NT2/D1 (cell line): ENCODE measurements around the gene MORN1.

Experiments used
- SUZ12 ChIP-seq: IDR thresholded peaks from 2 replicates; pipeline ENCODE4 v1.6.1; 2011; ENCODE audit not compliant: insufficient read length, insufficient read depth; ENCODE audit errors: extremely low read depth
- ZNF274 ChIP-seq: IDR thresholded peaks from 2 replicates; pipeline ENCODE4 v1.6.1; 2011; ENCODE audit warnings: mild to moderate bottlenecking, low read depth, low read length

DNA sequence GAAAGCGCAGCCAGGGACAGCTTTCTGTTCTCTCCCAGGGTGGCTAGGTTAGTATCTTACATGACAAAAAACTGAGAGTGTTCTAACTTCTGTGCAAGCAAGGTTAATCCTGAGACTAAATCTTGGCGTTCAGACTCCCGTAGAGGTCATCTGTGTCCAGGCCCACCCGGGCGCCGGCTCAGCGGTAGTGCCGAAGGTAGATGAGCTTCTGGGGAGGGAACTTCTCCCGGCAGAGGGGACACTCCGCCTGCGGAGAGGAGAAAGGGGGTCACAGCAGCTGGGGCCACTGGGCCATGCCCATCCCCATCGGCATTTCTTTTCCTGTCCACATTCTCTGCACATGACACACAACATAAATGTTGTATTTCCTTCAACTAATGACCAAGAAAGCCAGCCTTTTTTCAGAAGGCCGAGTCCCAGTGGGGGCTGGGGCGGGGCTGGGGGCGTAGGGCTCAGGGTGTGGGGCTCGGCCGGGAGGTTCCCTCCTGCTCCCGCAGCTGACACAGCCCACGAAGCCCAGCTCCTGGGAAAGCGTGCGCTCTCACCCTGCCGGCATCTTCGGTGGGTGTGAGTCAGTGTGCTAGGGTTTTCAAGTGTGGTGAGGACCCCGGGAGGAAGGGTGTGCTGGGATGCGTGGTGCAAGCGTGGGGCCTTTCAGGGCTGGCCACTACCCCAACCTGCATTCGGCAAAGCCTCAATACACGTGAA is 14.4 kb upstream of the MORN1 start:
- TF ChIP-seq ZNF274 (no peak), SUZ12 (no peak)
